Transverse colon (tissue), 3 donors: ENCODE results near the gene SYCE3.
"Not testable (repeated sequence)": the region's sequence is repeated elsewhere in the genome, so short reads cannot be mapped to it uniquely, and the experiment has no call there.

Experiments
- POLR2A ChIP-seq: fragments of 450-650 bp; IDR thresholded peaks from one replicate; pipeline ENCODE4 v1.6.1; 2016; ENCODE audit warnings: antibody characterized with exemption, mild to moderate bottlenecking, moderate library complexity
- TF ChIP-seq, protein P1 (sequence below), 5 experiments: fragments of 200-600 bp in 3 of 5; fragments of 450-650 bp in 2 of 5; sonication (generic) in 3 of 5; IDR thresholded peaks; 1 replicate in 2 of 5; 2 replicates in 3 of 5; pipeline ENCODE4 v1.5.1; 2016 to 2017; ENCODE audit warnings: antibody characterized with exemption in 5 of 5, inconsistent platforms in 3 of 5, mild to moderate bottlenecking in 2 of 5, moderate library complexity in 1 of 5

DNA sequence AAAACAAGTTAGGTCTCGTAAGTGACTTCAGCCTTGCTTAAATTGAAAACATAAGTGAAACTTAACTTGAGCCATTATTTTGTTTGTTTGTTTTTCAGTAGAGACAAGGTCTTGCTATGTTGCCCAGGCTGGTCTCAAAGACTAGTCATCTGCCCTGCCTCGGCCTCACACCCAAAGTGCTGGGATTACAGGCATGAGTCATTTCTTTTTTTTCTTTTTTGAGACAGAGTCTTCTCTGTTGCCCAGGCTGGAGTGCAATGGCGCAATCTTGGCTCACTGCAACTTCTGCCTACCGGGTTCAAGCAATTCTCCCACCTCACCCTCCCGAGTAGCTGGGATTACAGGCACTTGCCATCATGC, 21.1 kb downstream of the SYCE3 start:
- TF ChIP-seq POLR2A, result not testable (repeated sequence)
- TF ChIP-seq, protein P1, sequence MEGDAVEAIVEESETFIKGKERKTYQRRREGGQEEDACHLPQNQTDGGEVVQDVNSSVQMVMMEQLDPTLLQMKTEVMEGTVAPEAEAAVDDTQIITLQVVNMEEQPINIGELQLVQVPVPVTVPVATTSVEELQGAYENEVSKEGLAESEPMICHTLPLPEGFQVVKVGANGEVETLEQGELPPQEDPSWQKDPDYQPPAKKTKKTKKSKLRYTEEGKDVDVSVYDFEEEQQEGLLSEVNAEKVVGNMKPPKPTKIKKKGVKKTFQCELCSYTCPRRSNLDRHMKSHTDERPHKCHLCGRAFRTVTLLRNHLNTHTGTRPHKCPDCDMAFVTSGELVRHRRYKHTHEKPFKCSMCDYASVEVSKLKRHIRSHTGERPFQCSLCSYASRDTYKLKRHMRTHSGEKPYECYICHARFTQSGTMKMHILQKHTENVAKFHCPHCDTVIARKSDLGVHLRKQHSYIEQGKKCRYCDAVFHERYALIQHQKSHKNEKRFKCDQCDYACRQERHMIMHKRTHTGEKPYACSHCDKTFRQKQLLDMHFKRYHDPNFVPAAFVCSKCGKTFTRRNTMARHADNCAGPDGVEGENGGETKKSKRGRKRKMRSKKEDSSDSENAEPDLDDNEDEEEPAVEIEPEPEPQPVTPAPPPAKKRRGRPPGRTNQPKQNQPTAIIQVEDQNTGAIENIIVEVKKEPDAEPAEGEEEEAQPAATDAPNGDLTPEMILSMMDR (IDR thresholded peaks at IDR 0.05), result not testable (repeated sequence)
